PC-9 (cell line): ENCODE results near the gene MRPS14. TPM values are rescaled to one million over a fixed set of nuclear protein-coding genes. Genes with fewer than 3 reads are reported as not detected.

ENCODE experiments used
- BruUV-seq: library from RNA; stranded (reverse); fragments of 400-500 nt; replicated peaks from 2 replicates; lab custom pipeline; 2021; lab: Mats Ljungman, UMichigan
- CTCF ChIA-PET: fragments of 300-600 bp; sonication (Branson Sonifier 250); formaldehyde crosslinking; loops from one replicate; lab custom pipeline; 2022; ENCODE audit warnings: antibody characterized with exemption; lab: Charles Lee
- POLR2A ChIA-PET: fragments of 300-600 bp; sonication (Branson Sonifier 250); formaldehyde crosslinking; loops from one replicate; lab custom pipeline; 2022; ENCODE audit warnings: antibody characterized with exemption; ENCODE audit not compliant: unreplicated experiment; lab: Charles Lee
- DNase-seq, 2 experiments: peaks; one replicate each; pipeline versions ENCODE4 v3.0.0 to v3.0.0-alpha.2; 2015 to 2022; ENCODE audit warnings: mixed read lengths in 1 of 2
- H2AFZ ChIP-seq: fragments of 200-600 bp; sonication (generic); 2 replicates; pipeline ENCODE4 v1.8.1; 2017; ENCODE audit warnings: antibody characterized with exemption
- H3F3A ChIP-seq: fragments of 200-600 bp; sonication (generic); 2 replicates; pipeline ENCODE4 v1.8.1; 2017; ENCODE audit warnings: antibody characterized with exemption, mild to moderate bottlenecking, low read depth; ENCODE audit not compliant: insufficient read depth
- H3K27ac ChIP-seq: fragments of 200-600 bp; sonication (generic); 2 replicates; pipeline ENCODE4 v1.6.1; 2016; ENCODE audit warnings: mixed run types
- H3K27me3 ChIP-seq: fragments of 200-600 bp; sonication (generic); 2 replicates; pipeline ENCODE4 v1.6.1; 2016; ENCODE audit warnings: low read depth, mixed run types; ENCODE audit not compliant: insufficient read depth
- H3K36me3 ChIP-seq: fragments of 200-600 bp; sonication (generic); 2 replicates; pipeline ENCODE4 v1.6.1; 2016; ENCODE audit warnings: low read depth, mixed run types
- H3K4me1 ChIP-seq: fragments of 200-600 bp; sonication (generic); replicated peaks from 2 replicates; pipeline ENCODE4 v1.6.1; 2016; ENCODE audit warnings: mixed run types; ENCODE audit not compliant: insufficient read depth
- H3K4me2 ChIP-seq: fragments of 200-600 bp; sonication (generic); 2 replicates; pipeline ENCODE4 v1.6.1; 2017; ENCODE audit warnings: mixed run types
- H3K4me3 ChIP-seq: fragments of 200-600 bp; sonication (generic); 2 replicates; pipeline ENCODE4 v1.6.1; 2016; ENCODE audit warnings: mixed run types
- H3K79me2 ChIP-seq: fragments of 200-600 bp; sonication (generic); 2 replicates; pipeline ENCODE4 v1.6.1; 2017; ENCODE audit warnings: low read depth, mixed run types
- H3K9me2 ChIP-seq: fragments of 200-600 bp; sonication (generic); 2 replicates; pipeline ENCODE4 v1.8.1; 2017; ENCODE audit warnings: mild to moderate bottlenecking; ENCODE audit not compliant: insufficient read depth
- H3K9me3 ChIP-seq: fragments of 200-600 bp; sonication (generic); 2 replicates; pipeline ENCODE4 v1.8.1; 2016; ENCODE audit warnings: low read depth; ENCODE audit not compliant: insufficient read depth
- H4K20me1 ChIP-seq: fragments of 200-600 bp; sonication (generic); 2 replicates; pipeline ENCODE4 v1.8.1; 2017; ENCODE audit not compliant: insufficient read depth
- CTCF ChIP-seq: fragments of 200-600 bp; sonication (generic); conservative IDR thresholded peaks from 2 replicates; pipeline ENCODE4 v1.6.1; 2017; ENCODE audit warnings: mixed run types, antibody characterized with exemption, mild to moderate bottlenecking, moderate library complexity
- EZH2 ChIP-seq: fragments of 200-600 bp; sonication (generic); IDR thresholded peaks from 2 replicates; pipeline ENCODE4 v1.8.0; 2017; ENCODE audit warnings: antibody characterized with exemption, low read depth
- intact Hi-C: fragments of 100-400 bp; cut with micrococcal nuclease; formaldehyde crosslinking; loops from one replicate; pipeline ENCODE4 v1.10.0; 2022; ENCODE audit not compliant: unreplicated experiment
- total RNA-seq: library from RNA; stranded (reverse); gene quantifications from 2 replicates; pipeline ENCODE4 v1.2.3, GENCODE V29; 2021

Gene MRPS14
- total RNA-seq, 1 experiment from 2014 or later, result 28.8 TPM

GRCh38 chr1:175043824-175044223 lies 20.6 kb upstream of the MRPS14 start:
- intact Hi-C loops, result no loop called here
- Histone ChIP-seq H3K27me3 (no peaks in the 10 kb centered on the region), H3K36me3 (no peaks in the 10 kb centered on the region), H3K9me2 (no peaks in the 10 kb centered on the region; the same call in 1 of the 2 replicates), H2AFZ (no peak overlapping the region), H3K4me3 (no peak overlapping the region), H3K9me3 (no peaks in the 10 kb centered on the region), H3K4me2 (no peak overlapping the region), H4K20me1 (no peaks in the 10 kb centered on the region), H3K79me2 (no peaks in the 10 kb centered on the region), H3F3A (no peaks in the 10 kb centered on the region), H3K27ac (no peak overlapping the region), H3K4me1 (no peaks in the 10 kb centered on the region)
- TF ChIP-seq EZH2 (no peak), CTCF (no peak)
- no TSS peak for BruUV-seq
- POLR2A ChIA-PET, result no interaction called here
- CTCF ChIA-PET, result no interaction called here
- no peak for DNase-seq

- TF ChIP-seq EZH2, result no peak
- TF ChIP-seq CTCF, result no peak
- H3K9me2 ChIP-seq, result no peaks in the 10 kb centered on the region
- H3K36me3 ChIP-seq, result no peaks in the 10 kb centered on the region
- H3K9me3 ChIP-seq, result no peaks in the 10 kb centered on the region
- H3K79me2 ChIP-seq, result no peaks in the 10 kb centered on the region
- H3K4me2 ChIP-seq, result no peak overlapping the region
- no TSS peak for BruUV-seq
- ChIA-PET CTCF (no interaction called here), POLR2A (no interaction called here)
- intact Hi-C loops, result no loop called here
- no peak overlapping the region for H2AFZ ChIP-seq
- no peaks in the 10 kb centered on the region for H4K20me1 ChIP-seq
- no peak overlapping the region for H3K27ac ChIP-seq
- H3K4me3 ChIP-seq, result no peak overlapping the region
- H3F3A ChIP-seq, result no peaks in the 10 kb centered on the region
- H3K27me3 ChIP-seq, result no peaks in the 10 kb centered on the region
- no peaks in the 10 kb centered on the region for H3K4me1 ChIP-seq
- no peak for DNase-seq
Observed at GRCh38 chr1:175042650-175043049, 19.4 kb upstream of the MRPS14 start.

- H2AFZ ChIP-seq, result no peak overlapping the region
- no peaks in the 10 kb centered on the region for H3K9me2 ChIP-seq
- ChIA-PET CTCF (no interaction called here), POLR2A (no interaction called here)
- TF ChIP-seq EZH2 (no peak), CTCF (no peak)
- no peak overlapping the region for H3K4me2 ChIP-seq
- no peak for DNase-seq
- peaks cover under 1% of the 10 kb centered on the region; the same call in 1 of the 2 replicates for H3F3A ChIP-seq
- H3K27me3 ChIP-seq, result no peaks in the 10 kb centered on the region
- BruUV-seq, result no TSS peak
- H4K20me1 ChIP-seq, result no peaks in the 10 kb centered on the region
- H3K36me3 ChIP-seq, result no peaks in the 10 kb centered on the region
- no peaks in the 10 kb centered on the region for H3K79me2 ChIP-seq
- H3K9me3 ChIP-seq, result no peaks in the 10 kb centered on the region
- no peak overlapping the region for H3K4me3 ChIP-seq
- intact Hi-C loops, result no loop called here
- peaks cover 10% of the 10 kb centered on the region for H3K4me1 ChIP-seq
- H3K27ac ChIP-seq, result no peak overlapping the region
Observed at GRCh38 chr1:175040324-175040879, 17.2 kb upstream of the MRPS14 start.
